Measurements from ENCODE around the gene EXD1.

EXD1 gene

GRCh38 chr15:41160639-41161315, 69.8 kb downstream of the EXD1 start:
- no peaks in the 10 kb centered on the region for H3K27me3 ChIP-seq (ENCODE audit: insufficient read depth, low read length, poor library complexity)
- no peaks in the 10 kb centered on the region for H3K79me2 ChIP-seq (ENCODE audit: insufficient read depth, low read length)
- no peak overlapping the region for H3K4me3 ChIP-seq (ENCODE audit: low read depth in 1 of 2, low read length in 2 of 2)
- H3K4me2 ChIP-seq (ENCODE audit: insufficient read depth, low read length), result no peak overlapping the region
- no peak overlapping the region for H3K27ac ChIP-seq (ENCODE audit: low read length)
- H4K20me1 ChIP-seq (ENCODE audit: insufficient read depth, low read length), result no peaks in the 10 kb centered on the region
- H3K36me3 ChIP-seq (ENCODE audit: insufficient read depth, low read length), result no peaks in the 10 kb centered on the region
- DNase-seq, result no peak
- ATAC-seq (ENCODE audit: insufficient read depth, low read depth), result no peak
- no peak overlapping the region for H2AFZ ChIP-seq (ENCODE audit: low read depth, low read length)
- H3K4me1 ChIP-seq (ENCODE audit: insufficient read depth, low read length), result peaks cover 9% of the 10 kb centered on the region
- no peak overlapping the region for H3K9ac ChIP-seq (ENCODE audit: low read depth, low read length)
- no peak for TF ChIP-seq EZH2 (IDR thresholded peaks at IDR 0.05; ENCODE audit: borderline replicate concordance, low read depth, low read length, severe bottlenecking)
- no peak for TF ChIP-seq CTCF (IDR thresholded peaks at IDR 0.05; ENCODE audit: borderline replicate concordance, extremely low read depth, low read length, poor library complexity, severe bottlenecking)
- no peaks in the 10 kb centered on the region for H3K9me3 ChIP-seq (ENCODE audit: insufficient read depth, low read length, severe bottlenecking)

- ATAC-seq (ENCODE audit: insufficient read depth, low read depth), result no peak
Measured at GRCh38 chr15:41154412-41154811, 76.1 kb downstream of the EXD1 start.

GRCh38 chr15:41153733-41154132, 76.8 kb downstream of the EXD1 start:
- no peaks in the 10 kb centered on the region for H4K20me1 ChIP-seq (ENCODE audit: insufficient read depth, low read length)
- no peaks in the 10 kb centered on the region for H3K79me2 ChIP-seq (ENCODE audit: insufficient read depth, low read length)
- no peak overlapping the region for H3K4me3 ChIP-seq (ENCODE audit: low read depth in 1 of 2, low read length in 2 of 2)
- DNase-seq (no peak), ATAC-seq (ENCODE audit: insufficient read depth, low read depth) (no peak)
- no peak overlapping the region for H3K9ac ChIP-seq (ENCODE audit: low read depth, low read length)
- no peaks in the 10 kb centered on the region for H3K9me3 ChIP-seq (ENCODE audit: insufficient read depth, low read length, severe bottlenecking)
- TF ChIP-seq CTCF (IDR thresholded peaks at IDR 0.05; ENCODE audit: borderline replicate concordance, extremely low read depth, low read length, poor library complexity, severe bottlenecking) (no peak), EZH2 (IDR thresholded peaks at IDR 0.05; ENCODE audit: borderline replicate concordance, low read depth, low read length, severe bottlenecking) (no peak)
- H3K27ac ChIP-seq (ENCODE audit: low read length), result no peak overlapping the region
- no peak overlapping the region for H3K4me2 ChIP-seq (ENCODE audit: insufficient read depth, low read length)
- no peaks in the 10 kb centered on the region for H3K27me3 ChIP-seq (ENCODE audit: insufficient read depth, low read length, poor library complexity)
- H3K4me1 ChIP-seq (ENCODE audit: insufficient read depth, low read length), result no peaks in the 10 kb centered on the region
- no peak overlapping the region for H2AFZ ChIP-seq (ENCODE audit: low read depth, low read length)
- no peaks in the 10 kb centered on the region for H3K36me3 ChIP-seq (ENCODE audit: insufficient read depth, low read length)

More at GRCh38 chr15:41154412-41154811, 76.1 kb downstream of the EXD1 start:
- Histone ChIP-seq H3K4me1 (ENCODE audit: insufficient read depth, low read length) (no peaks in the 10 kb centered on the region), H3K4me2 (ENCODE audit: insufficient read depth, low read length) (no peak overlapping the region), H3K27ac (ENCODE audit: low read length) (no peak overlapping the region), H4K20me1 (ENCODE audit: insufficient read depth, low read length) (no peaks in the 10 kb centered on the region), H3K9ac (ENCODE audit: low read depth, low read length) (no peak overlapping the region), H3K9me3 (ENCODE audit: insufficient read depth, low read length, severe bottlenecking) (no peaks in the 10 kb centered on the region), H3K4me3 (ENCODE audit: low read depth in 1 of 2, low read length in 2 of 2) (no peak overlapping the region), H3K79me2 (ENCODE audit: insufficient read depth, low read length) (no peaks in the 10 kb centered on the region), H2AFZ (ENCODE audit: low read depth, low read length) (no peak overlapping the region), H3K36me3 (ENCODE audit: insufficient read depth, low read length) (no peaks in the 10 kb centered on the region), H3K27me3 (ENCODE audit: insufficient read depth, low read length, poor library complexity) (no peaks in the 10 kb centered on the region)
- TF ChIP-seq CTCF (IDR thresholded peaks at IDR 0.05; ENCODE audit: borderline replicate concordance, extremely low read depth, low read length, poor library complexity, severe bottlenecking), result no peak
- no peak for TF ChIP-seq EZH2 (IDR thresholded peaks at IDR 0.05; ENCODE audit: borderline replicate concordance, low read depth, low read length, severe bottlenecking)
- no peak for DNase-seq

Data from DND-41 (cell line).